ENCODE data around the gene PMP22.

DNA sequence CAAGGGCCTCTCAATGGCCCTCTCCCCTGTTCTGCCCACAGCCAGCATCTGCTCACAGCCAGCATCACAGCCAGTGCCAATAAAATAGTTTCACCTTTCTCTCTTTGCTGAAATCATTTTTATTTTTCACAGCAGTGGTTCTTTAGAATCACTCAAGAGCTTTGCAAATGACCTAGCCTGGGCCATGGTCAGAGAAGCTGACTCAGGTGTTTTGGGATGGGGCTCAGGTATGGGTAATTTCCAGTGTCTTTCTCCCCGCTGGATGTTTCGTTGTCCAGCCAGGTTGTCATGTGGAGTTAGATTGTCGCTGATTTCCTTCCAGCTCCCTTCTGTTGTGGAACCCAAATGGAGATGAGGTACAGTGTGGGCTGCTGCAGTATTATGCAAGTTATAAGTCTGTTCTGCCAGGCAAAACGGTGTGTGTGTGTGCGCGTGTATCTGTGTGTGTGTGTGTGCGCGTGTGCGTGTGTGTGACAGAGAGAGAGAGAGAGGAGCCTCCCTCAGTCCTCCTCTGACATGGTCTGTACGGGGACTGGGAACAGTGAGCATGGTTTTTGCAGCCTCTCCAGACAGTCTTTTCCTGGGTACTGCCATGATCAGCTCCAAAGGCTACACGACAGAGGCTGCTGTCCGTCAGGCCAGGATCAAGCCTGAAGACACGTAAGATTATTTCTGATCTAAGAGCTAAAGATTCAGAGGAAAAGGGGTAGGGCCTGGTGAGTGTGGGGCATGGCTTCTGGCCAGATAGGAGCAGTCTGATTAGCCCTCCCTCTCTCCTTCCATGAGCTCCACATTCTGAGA lies 1.4 kb upstream of the PMP22 start:
- TF ChIP-seq POLR2A (IDR thresholded peaks at IDR 0.05; ENCODE audit: low read depth, low read length): no peak
- TF ChIP-seq POLR2AphosphoS5 (IDR thresholded peaks at IDR 0.05; ENCODE audit: low read depth, low read length): no peak

Measured in GM12892 (cell line).